ES-I3 (cell line): ENCODE measurements around the gene ALPI.
A peak's percentile ranks its signal among the peaks of the same experiment; 100 is the strongest.

Experiments used
- H3K36me3 ChIP-seq: 2 replicates; pipeline ENCODE4 v1.6.1; 2013; ENCODE audit warnings: mild to moderate bottlenecking, low read length, control low read depth, moderate library complexity; ENCODE audit not compliant: insufficient read depth
- H3K4me1 ChIP-seq: 2 replicates; pipeline ENCODE4 v1.6.1; 2013; ENCODE audit warnings: mild to moderate bottlenecking, control low read depth, low read length; ENCODE audit not compliant: insufficient read depth
- H3K9ac ChIP-seq: 2 replicates; pipeline ENCODE4 v1.6.1; 2013; ENCODE audit warnings: low read depth, mild to moderate bottlenecking, low read length, moderate library complexity
- H3K9me3 ChIP-seq: 2 replicates; pipeline ENCODE4 v1.6.1; 2013; ENCODE audit warnings: mild to moderate bottlenecking, low read length, moderate library complexity; ENCODE audit not compliant: control insufficient read depth, insufficient read depth

The ALPI gene

GRCh38 chr2:232479341-232480200 is 23.6 kb downstream of the ALPI start:
- H3K9me3 ChIP-seq, result no peaks in the 10 kb centered on the region
- H3K9ac ChIP-seq, result no peak overlapping the region
- no peaks in the 10 kb centered on the region for H3K4me1 ChIP-seq
- no peaks in the 10 kb centered on the region for H3K36me3 ChIP-seq

- H3K9me3 ChIP-seq, result no peaks in the 10 kb centered on the region
- no peaks in the 10 kb centered on the region for H3K36me3 ChIP-seq
- H3K4me1 ChIP-seq, result no peaks in the 10 kb centered on the region
- no peak overlapping the region for H3K9ac ChIP-seq
Observed at GRCh38 chr2:232480201-232481190, 24.5 kb downstream of the ALPI start.

GRCh38 chr2:232481322-232482140 is 25.6 kb downstream of the ALPI start:
- H3K9me3 ChIP-seq, result no peaks in the 10 kb centered on the region
- H3K36me3 ChIP-seq, result no peaks in the 10 kb centered on the region
- no peak overlapping the region for H3K9ac ChIP-seq
- no peaks in the 10 kb centered on the region for H3K4me1 ChIP-seq

DNA sequence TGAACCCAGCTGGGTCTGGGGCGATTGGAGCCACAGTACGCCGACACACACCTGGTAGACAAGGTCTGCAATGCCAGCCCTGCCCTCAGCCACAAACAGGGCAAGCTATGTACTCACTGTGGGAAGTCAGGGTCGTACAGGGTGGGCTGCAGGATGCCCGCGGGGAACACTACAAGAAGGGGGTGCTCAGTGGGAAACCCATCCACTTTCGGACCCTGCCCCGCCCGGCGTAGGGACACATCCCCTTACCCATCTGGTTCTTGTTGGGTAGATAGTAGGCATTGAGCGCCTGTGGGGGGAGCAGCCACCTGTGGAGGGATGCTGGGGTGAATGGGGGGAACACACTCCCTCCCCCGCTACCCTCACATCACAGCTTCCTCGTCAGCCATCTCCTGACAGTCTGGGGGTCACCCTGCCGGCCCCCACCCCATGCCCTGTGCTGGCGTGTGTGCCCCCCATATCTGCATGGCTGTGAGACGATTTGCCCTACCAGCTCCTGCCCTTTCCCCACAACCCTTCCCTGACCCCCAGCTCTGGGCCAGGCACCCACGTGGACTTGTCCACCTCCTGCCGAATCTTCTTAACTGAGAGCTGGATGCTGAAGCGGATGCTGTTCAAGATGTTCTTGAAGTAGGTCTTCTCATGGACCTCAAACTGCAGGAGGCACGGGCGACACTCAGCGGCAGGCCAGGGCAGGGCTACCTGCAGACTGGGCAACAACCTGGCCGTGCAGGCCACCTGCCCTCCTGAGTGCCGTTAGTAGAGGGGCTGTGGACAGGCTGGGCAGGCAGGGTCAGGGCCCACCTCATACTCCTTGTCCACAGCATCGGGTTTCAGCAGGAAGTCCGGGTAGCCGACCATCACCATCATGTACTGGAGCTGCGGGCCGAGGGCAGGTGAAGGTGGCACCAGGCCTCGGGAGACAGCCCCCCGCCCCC is 26.6 kb downstream of the ALPI start:
- Histone ChIP-seq H3K4me1 (no peaks in the 10 kb centered on the region), H3K36me3 (no peaks in the 10 kb centered on the region), H3K9ac (no peak overlapping the region), H3K9me3 (no peaks in the 10 kb centered on the region)

DNA sequence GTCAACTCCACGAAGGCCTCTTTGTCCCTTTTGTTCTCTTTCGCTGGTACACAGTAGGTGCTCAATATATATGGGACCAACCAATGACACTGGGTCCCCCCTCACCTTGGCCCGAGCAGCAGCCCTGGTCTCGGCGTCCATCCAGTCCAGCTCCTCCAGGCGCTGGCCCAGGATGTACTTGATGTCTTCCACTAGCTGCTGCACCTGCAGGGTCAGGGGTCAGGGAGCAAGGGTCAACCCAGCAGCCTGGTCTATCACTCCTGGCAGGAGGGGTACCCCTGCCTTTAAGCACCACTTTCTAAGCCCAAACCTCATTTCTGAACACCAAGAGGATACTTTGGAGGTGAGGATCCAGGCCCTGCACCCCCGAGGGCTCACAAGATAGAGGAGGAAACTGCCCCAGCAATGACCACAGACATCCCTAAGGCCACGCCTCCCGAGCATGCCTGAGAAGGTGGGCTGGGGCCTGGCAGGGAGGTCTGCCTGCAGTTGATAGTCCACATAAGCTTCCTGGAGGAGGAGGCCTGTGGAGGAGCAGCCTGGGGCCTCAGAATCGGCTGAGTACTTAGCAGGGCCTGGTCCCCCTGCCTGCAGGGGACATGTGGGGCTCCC is 27.5 kb downstream of the ALPI start:
- Histone ChIP-seq H3K9ac (no peak overlapping the region), H3K9me3 (no peaks in the 10 kb centered on the region), H3K4me1 (no peaks in the 10 kb centered on the region; the same call in 1 of the 2 replicates), H3K36me3 (no peaks in the 10 kb centered on the region)

GRCh38 chr2:232483923-232484627 is 28.1 kb downstream of the ALPI start:
- Histone ChIP-seq H3K36me3 (no peaks in the 10 kb centered on the region), H3K4me1 (peaks cover 6% of the 10 kb centered on the region), H3K9ac (no peak overlapping the region), H3K9me3 (no peaks in the 10 kb centered on the region)

DNA sequence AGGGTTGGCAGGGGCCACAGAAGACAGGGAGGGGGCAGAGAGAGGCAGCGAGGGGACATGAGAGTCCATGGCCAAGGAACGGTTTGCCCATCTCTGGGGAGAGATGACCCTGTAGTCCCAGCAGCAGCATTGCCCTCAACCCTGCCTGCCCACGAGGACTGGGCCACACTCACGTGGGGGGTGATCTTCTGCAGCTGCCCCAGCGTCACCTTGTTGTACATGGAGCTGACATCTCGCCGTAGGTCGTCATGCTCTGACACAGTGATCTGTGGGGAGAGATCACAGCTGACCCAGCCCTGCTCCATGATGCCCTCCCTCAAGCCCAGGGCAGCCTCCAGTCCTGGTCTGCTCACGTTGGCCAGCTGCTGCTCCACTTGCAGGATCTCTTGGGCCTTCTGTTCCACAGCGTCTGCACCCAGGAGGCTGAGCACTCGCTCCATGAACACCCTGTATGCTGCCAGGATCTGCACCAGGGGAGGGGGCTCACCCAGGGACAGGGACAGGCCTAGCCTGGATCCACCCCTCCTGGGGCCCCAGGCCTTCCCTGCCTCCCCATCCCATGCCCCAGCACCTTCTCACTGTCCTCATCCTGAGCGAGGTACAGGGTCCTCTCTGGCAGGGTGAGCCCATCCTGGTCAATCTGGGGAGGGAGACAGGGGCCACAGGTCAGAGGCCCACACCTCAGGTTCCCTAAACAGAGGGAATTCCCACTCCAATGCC is 28.8 kb downstream of the ALPI start:
- no peaks in the 10 kb centered on the region for H3K36me3 ChIP-seq
- H3K9ac ChIP-seq, result no peak overlapping the region
- H3K4me1 ChIP-seq, result peaks cover 12% of the 10 kb centered on the region
- no peaks in the 10 kb centered on the region for H3K9me3 ChIP-seq

- peaks cover 12% of the 10 kb centered on the region for H3K4me1 ChIP-seq
- peak overlapping the region; percentile 47; the same call in 1 of the 2 replicates for H3K9ac ChIP-seq
- no peaks in the 10 kb centered on the region for H3K36me3 ChIP-seq
- H3K9me3 ChIP-seq, result no peaks in the 10 kb centered on the region
Observed at GRCh38 chr2:232485348-232485756, 29.4 kb downstream of the ALPI start.

- H3K36me3 ChIP-seq, result no peaks in the 10 kb centered on the region
- peak overlapping the region; percentile 47; the same call in 1 of the 2 replicates for H3K9ac ChIP-seq
- H3K9me3 ChIP-seq, result no peaks in the 10 kb centered on the region
- peaks cover 12% of the 10 kb centered on the region for H3K4me1 ChIP-seq
Observed at GRCh38 chr2:232485757-232486557, 30.0 kb downstream of the ALPI start.

DNA sequence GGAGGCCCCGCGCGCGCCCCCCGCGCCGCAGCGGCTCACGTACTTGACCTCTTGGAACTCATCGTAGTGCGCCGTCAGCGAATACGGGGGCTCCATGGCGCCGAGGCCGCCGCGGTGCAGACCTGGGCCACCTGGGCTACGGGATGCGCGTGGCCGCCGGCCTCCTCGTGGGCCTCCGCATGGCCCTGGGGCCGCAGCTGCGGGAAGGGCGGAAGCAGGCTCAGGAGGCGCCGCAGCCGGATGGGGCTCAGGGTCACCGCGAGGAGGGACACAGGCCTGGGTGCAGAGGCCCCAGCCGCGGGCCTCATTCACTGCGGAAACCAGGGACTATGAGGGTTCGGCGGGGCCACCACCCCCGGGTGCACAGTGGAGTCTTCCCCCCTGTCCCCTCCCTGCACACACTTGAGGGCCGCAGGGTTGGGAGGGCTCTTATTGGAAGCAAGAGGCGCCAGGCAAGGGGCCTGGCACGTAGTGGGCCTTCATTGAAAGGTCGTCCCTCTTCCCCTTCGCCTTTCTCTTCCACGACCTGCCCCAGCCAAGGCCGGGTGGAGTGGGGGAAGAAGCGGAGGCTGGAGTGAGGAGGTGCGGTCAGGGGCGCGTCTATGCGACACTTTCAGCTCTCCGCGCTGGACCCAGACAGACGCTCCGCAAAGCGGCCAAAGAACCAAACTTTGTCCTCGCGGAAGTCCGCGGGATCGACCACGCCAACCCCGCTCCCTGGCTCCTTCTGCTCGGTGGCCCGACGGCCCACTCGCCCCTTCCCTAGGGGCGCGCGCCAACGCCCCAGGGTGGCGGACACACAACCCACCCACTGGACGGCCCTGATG is 30.8 kb downstream of the ALPI start:
- Histone ChIP-seq H3K9me3 (no peaks in the 10 kb centered on the region), H3K4me1 (peaks cover 12% of the 10 kb centered on the region), H3K9ac (peak overlapping the region; percentile 47)

More for the DNA sequence above, 30.8 kb downstream of the ALPI start:
- no peaks in the 10 kb centered on the region for H3K36me3 ChIP-seq
